Stimulated activated CD4-positive, alpha-beta T cell treated with anti-CD3 and anti-CD28 coated beads, Interleukin-15, amount 100 ng/mL, for 1 hour (primary cell): ENCODE measurements around the gene FGFBP1.

Experiments used
- DNase-seq, 2 donors: peaks; one replicate each; pipeline ENCODE4 v3.0.0-alpha.2; 2020; ENCODE audit warnings: low read depth in 1 of 2, low spot score in 1 of 2

The FGFBP1 gene

GRCh38 chr4:15913631-15913970, 24.9 kb downstream of the FGFBP1 start:
- no peak for DNase-seq

DNA sequence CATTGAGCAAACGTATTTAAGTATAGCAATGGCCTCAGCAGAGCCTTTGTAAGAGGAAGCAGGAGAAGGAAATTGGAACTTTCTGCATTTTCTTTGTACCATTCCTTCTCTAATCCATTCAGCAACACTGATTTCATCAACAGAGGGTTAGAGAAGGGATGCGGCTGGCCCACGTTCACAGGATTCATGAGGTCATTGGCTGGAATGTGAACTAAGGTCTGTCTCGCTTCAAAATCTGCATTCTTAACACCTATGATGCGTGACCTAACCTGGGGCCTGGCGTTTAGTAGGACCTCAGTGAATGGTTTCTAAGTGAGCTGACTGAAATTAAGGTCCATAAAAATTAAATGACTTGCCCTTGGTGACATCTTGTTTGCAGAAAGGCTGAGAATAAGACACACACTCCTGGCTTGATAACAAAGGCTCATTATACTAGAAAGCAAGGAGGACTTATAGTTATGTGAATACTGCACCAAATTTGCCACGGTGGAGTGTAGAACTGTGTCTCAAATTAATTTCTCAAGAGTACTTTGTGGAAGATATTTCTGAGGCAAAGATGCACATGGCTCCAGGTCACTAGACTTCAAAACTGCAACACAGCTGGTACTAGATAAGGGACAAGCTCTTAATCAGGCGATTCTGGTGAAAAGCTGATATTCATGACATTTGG, 25.4 kb downstream of the FGFBP1 start:
- no peak for DNase-seq

DNA sequence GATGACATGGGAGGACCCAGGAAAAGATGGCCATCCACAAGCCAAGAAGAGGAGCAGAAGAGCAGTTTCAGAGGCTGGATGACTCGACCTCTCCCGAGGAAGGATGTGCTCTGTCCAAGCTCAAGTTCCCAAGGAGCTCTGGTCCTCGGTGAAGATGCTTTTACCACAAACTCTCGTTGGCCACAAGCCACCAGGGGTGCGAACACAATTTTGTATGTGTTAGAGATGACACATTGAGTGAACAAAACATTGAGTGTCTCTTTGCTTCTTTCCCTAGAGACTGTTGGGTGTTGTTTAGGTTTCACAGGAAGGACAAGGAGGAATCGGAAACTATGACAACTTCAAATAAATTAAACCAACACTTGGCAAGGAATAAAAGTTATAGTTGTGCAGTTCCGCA, 26.3 kb downstream of the FGFBP1 start:
- DNase-seq: no peak

DNA sequence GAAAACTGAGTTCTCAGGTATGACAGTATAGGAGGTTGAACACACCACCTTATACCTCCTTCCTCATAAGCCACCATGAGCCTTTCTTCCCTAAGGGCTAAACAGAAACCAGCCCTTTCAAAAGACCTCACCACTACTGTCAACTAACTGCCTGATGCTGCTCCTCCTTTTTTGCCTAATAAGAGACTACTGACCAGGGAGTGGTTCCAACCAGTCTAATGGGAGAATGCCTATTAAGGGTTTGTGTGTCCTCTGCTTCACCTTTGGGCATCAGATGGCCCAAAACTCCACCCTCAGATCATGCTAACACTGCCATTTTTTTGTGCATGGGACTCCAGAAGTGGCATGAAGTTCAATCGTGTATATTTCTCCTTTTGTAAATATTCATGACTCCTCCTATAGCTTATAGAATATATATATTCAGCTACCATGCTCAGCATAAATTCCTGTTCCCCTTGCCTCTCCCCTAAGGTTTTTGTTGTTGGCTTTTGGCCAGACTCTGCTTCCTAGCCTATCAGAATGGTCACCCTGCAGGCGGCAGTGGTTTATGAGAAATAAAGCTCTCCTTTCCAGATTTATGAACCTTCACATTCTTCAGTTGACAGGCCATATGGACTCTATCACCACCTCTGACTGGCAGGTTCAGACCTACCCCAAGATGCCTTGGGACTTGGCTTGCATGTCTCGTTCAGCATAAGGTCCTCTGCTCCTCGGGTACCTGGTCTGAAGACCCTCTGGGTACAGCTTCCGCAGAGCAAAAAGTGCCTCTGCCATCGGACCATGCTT, 28.2 kb downstream of the FGFBP1 start:
- DNase-seq: no peak

GRCh38 chr4:15907430-15907829, 31.1 kb downstream of the FGFBP1 start:
- no peak for DNase-seq

DNA sequence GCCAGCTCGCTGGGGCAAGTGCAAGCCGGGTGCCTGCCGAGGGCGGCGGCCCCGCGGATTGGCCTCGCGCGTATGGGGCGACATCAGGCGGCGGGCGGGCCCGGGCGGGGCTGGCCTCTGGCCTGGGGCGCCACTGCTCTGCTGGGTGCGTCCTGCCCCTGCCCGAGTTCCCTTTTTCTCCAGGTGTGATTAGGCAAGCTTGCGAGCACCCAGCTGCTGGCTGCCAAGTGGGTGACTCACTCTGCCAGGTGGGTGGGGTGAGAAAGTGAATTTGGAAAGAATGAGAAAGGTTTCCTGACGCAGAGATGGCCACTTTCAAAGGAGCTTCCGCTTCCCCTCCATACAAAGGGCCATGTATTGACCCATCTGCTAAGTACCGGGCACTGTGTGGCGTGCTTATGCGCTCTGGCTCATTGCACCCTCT, 32.5 kb downstream of the FGFBP1 start:
- no peak for DNase-seq

DNA sequence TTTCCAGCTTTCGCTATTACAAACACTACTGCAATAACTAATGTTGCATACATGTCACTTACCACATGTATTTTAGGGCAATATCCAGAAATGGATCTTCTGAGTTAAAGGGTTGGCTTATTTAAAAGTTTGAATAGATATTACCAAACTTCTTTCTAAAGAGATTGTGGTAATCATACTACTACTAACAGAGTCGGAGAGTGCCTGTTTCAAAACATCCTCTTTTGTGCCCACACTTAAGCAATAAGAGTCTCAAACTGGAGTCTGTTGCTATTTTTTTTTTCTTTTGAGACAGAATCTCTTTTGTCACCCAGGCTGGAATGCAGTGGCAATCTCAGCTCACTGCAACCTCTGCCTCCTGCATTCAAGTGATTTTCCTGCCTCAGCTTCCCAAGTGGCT, 35.8 kb downstream of the FGFBP1 start:
- DNase-seq: no peak

GRCh38 chr4:15901998-15902397, 36.5 kb downstream of the FGFBP1 start:
- no peak for DNase-seq

DNA sequence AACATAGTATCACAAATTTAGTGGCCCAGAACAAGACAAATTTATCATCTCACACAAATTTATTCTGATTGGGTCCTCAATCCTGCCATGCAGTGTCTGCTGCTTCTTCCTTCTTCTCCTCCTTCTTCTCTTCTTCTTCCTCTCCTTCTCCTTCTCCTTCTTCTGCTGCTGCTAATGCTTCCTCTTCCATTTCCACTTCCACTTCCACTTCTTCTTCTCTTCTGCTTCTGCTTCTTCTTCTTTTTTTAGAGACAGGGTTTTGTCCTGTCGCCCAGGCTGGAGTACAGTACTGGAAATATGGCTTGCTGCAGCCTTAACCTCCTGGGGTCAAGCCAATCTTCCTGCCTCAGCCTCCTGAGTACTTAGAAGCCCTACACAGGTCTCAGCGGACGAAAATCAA, 37.5 kb downstream of the FGFBP1 start:
- no peak for DNase-seq

GRCh38 chr4:15899511-15899910, 39.0 kb downstream of the FGFBP1 start:
- no peak for DNase-seq

GRCh38 chr4:15898902-15899301, 39.6 kb downstream of the FGFBP1 start:
- DNase-seq: no peak

GRCh38 chr4:15897577-15897976, 41.0 kb downstream of the FGFBP1 start:
- no peak for DNase-seq

- no peak for DNase-seq
Measured at GRCh38 chr4:15894921-15895916, 43.3 kb downstream of the FGFBP1 start.

DNA sequence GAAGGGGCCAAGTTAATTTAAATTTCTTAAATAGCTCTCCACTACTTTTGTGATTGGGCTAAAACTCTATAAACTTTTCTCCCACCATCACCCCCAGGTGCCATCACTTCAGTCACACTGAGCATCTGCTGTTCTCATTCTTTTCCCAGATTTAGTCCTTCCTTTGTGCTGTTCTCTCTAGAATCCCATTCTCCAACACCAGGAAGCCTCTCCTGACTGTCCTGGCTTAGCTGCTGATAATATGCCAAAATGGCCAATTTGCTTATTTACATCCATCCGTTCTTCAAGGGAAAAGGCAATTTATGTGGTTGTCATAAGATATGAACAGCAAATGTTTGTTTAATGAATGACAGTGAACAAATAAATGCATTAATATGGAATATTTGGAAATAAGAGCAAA, 44.1 kb downstream of the FGFBP1 start:
- no peak for DNase-seq

DNA sequence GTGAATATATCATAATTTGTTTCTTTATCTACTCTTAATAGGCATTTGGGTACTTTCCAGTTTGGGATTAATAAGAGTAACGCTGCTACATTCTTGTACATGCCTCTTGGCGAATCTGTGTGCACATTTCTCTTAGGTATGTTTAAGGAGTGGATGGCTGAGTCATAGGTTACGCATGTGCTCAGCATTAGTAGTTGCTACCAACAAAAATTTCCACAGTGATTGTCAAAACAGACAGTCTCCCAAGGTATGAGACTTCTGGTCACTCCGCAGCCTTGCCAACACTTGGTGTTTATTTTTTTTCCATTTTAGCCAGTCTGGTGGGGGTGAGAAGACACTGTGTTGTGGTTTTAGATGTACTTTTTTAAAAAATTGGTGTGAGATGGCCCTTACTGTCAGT, 44.6 kb downstream of the FGFBP1 start:
- DNase-seq: no peak

DNA sequence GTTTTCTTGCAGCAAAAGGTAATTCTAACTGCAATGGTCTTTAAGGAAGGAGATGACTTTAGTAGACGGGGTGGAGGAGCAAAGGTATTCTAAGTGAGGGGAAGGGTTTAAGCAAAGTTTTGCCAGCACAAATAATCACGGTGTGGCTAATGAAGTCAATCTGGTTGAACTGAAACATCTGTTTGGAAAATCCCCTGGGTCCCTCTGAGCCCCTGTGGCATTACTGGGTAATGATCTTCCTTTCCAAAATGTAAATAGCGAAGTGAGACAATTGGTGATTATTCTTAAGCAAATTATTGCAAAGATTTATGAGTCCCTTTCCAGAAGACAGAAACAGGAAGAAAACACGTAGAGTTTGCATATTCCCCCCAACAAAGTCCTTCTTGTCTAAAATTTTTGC, 47.2 kb downstream of the FGFBP1 start:
- no peak for DNase-seq

DNA sequence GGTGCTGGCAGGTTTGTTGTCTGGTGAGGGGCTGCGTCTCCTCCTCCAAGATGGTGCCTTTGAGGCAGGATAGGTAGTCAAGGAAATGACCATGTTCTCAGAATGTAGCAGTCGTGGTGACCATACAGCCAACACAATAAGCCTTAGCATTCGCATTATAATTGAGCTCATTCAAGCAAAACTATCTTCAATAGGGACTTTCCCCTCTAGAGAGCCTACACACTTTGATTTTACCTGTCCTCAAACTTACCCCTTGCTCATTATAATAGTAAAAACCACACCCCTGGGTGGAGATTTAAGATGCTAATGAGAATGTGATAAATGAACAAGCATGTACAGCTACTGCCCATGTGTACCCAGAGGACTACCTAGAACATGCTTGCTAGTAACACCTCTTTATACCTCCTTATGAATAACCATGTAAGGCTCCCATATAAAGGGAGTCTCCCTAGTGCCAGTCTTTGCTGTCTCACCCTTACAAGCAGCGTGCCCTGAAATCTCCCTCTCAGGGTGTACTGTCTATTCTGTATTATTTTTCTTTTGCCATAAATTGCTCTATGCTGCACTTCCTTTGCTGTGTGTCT, 48.2 kb downstream of the FGFBP1 start:
- DNase-seq: no peak

GRCh38 chr4:15888515-15888914, 50.0 kb downstream of the FGFBP1 start:
- DNase-seq: no peak
